ENCODE measurements around the gene IGSF9. TPM values are rescaled to one million over a fixed set of nuclear protein-coding genes. Genes with fewer than 3 reads are reported as not detected.

Gene IGSF9
- total RNA-seq, 5 donors from 2014 or later (not counting 1 experiment from before 2014, with no cell fraction given): 0.06 to 0.16 (median 0.12) TPM; not detected in 2

DNA sequence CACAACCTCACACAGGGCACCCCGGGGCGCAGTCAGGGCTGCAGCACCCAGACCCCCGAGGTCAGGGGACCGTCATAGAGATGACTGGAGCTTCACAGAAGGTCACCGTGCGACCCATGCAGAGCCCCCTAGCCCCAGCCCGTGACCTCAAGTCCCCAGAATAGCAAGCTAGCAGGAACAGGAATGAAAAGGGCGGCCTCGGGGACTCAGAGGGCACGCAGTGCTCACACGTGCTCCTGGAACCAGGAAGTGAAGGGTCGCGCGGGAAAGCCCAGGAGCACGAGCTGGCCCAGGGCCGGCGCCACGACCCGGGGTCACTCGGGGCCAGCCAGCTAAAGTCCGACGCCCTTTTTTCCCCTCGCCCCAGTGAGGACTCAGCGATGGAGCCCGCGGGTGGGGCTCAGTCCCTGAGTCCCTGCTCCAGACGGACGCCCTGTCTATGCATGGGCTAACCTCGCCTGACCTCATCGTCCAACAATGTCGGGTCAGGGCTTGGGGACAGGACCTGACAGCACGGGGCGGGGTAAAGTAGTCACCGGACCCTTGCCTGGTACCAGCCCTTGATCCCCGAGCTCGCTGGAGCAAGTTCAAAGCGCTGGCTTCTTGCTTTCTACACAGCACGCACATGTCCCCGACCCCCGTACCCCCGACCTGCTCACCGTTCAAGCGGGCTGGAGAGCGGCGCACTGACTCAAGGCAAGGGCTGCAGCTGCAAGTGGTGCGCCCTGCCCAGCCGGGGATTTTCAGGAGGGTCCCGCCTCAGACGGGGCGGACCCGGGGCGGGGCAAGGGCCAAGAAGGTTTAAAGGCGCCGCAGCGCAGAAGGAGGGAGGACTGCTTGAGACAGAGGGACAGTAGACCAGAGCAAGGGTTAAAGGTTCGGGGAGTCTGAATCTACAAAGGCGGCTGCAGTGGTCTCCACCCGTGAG lies 20.4 kb downstream of the IGSF9 start, which contains the start of gene TAGLN2:
Gene TAGLN2, minus strand, starts transcription at position 717 of the 928 bp plus-strand sequence. CDS start 4,998 bp downstream, outside the sequence.
- no peaks in the 10 kb centered on the region for H3K27me3 ChIP-seq (replicated peaks in 1 of 2; ENCODE audit: control insufficient read depth in 2 of 2, extremely low read depth in 1 of 2, insufficient read depth in 2 of 2, low read length in 1 of 2)
- peak; percentile 74 to 93 (median 86) for DNase-seq
- Mint-ChIP-seq H3K4me3 (peak within 1 kb of the TSS; percentile 89 to 96 (median 91)), H3K27me3 (no peaks in the 10 kb centered on the region), H3K36me3 (peaks cover 22% of the 10 kb centered on the region), H3K9me3 (no peaks in the 10 kb centered on the region), H3K4me1 (peaks cover 47 to 61% (median 52%) of the 10 kb centered on the region in 3 donors), H3K27ac (peak within 1 kb of the TSS; percentile 97 to 100)
- under 1% methylated on average over 58 of the region's 58 CpGs for WGBS (ENCODE audit: insufficient coverage)
- no peaks in the 10 kb centered on the region for H3K9me3 ChIP-seq
- peak within 1 kb of the TSS; percentile 71 to 91 for H3K4me3 ChIP-seq (ENCODE audit: control insufficient read depth in 1 of 2, extremely low read depth in 1 of 2, low read length in 1 of 2)
- H3K27ac ChIP-seq (ENCODE audit: low read length): peak within 1 kb of the TSS; percentile 99
- POLR2A ChIA-PET: interaction anchor here (0.7 to 3.2 kb wide), 14 partner anchors 8 to 848 kb away, joined by 3 to 18 read pairs (median 6); partner anchors contain the start of genes AIM2 (in 1 of the 2), DCAF8 (in 1 of the 2) and DUSP23 (in 1 of the 2)
- CTCF ChIA-PET: interaction anchor here (0.5 to 1.4 kb wide), 6 partner anchors 32 to 399 kb away, joined by 3 to 6 read pairs (median 4); partner anchors contain the start of gene DUSP23 (in 1 of the 2)
- H3K36me3 ChIP-seq (ENCODE audit: control insufficient read depth in 2 of 2, extremely low read depth in 1 of 2, insufficient read depth in 1 of 2, low read length in 1 of 2): peaks cover 0 to 17% of the 10 kb centered on the region in 2 donors
- peak; percentile 56 to 77 (median 76) for ATAC-seq (replicated peaks in 1 of 4)
- peaks cover 21 to 53% of the 10 kb centered on the region in 2 experiments for H3K4me1 ChIP-seq (ENCODE audit: control insufficient read depth in 1 of 2, extremely low read depth in 1 of 2, insufficient read depth in 2 of 2, low read length in 2 of 2)

DNA sequence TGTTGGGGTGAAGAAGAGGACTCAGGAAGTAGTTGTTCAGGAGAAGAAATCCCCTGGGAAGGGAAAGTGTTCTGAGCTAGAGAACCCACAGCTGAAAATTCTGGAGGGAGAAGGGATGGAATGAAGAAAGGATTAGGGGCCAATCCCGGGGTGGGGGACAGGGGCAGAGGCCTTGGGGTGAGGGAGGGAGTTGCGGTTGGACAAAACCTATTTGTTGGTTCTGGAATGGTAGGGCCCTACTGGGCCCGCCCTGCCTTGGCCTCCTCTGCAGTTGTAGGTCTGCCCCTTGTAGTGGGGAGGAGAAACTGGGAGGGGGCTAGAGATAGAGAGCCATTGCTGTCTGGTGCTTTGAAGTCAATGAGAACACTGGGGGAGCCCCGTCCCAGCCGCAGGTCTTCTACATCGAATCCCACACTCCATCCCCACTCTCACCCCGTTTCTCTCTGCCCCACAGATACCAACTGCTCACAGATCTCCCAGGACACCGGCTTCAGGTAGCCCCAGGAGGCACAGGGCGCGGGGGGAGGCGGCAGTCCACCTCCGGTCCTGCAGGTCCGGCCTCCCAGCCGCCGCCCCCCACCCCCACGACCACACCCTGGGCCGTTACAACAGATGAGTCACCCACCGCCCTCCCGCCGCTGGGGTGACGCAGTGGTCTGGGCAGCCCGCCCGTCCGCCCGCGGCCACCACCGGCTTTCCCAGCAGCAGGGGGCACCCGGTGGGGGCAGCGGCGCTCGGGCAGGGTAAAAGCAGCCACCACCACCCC lies 21.2 kb downstream of the IGSF9 start:
- 2% methylated on average over 20 of the region's 31 CpGs for WGBS (ENCODE audit: insufficient coverage)
- CTCF ChIA-PET: interaction anchor here (0.7 to 1.4 kb wide), 8 partner anchors 9 to 143 kb away, joined by 3 to 6 read pairs (median 4); partner anchors contain the start of gene DUSP23 (in 1 of the 2)
- H3K4me1 Mint-ChIP-seq: peaks cover 56 to 69% (median 61%) of the 10 kb centered on the region in 3 donors

DNA sequence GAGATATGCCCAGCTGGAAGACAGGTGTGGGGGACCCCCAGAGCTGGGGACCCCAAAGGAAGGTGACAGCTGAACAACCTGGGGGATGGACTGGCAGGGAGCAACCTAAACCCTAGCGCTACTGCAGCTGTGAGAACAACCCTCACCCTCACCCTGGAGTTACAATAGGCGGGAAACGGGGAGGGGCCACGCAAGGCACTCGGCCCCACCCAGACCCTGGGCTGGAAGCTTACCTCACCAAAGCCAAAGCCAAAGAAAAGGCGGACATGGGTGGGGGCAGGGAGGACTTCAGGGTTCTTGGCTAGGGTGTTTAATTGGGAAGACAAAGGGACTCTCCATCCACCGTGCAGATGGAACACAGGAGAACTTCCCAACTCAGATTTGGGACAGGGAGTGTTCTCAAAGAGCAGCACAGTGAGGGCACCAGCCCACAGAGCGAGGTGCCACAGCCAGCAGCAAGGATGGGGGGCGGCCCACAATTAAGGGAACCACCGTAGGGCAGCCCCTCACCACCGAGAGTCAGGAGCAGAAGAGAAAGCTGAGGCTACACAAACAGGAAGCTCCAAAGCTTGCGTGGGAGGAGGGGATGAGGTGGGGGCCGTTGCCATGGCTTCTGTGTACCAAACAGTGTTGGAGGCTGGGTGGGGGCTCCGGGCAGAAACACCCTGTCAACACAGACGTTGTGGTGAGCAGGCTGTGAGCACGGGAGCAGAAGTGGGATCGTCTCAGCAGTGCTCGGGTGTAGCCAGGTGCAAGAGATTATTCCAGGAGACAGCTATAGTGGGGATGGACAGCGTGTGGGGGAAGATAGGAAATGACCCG lies 22.0 kb downstream of the IGSF9 start:
- ChIA-PET POLR2A (interaction anchor here (0.5 to 3.2 kb wide), 21 partner anchors 8 to 343 kb away, joined by 3 to 18 read pairs (median 5); partner anchors contain the start of genes DCAF8 (in 1 of the 2) and DUSP23 (in 1 of the 2)), CTCF (interaction anchor here (0.7 to 1.4 kb wide), 7 partner anchors 9 to 143 kb away, joined by 3 to 6 read pairs (median 5); partner anchors contain the start of gene DUSP23 (in 1 of the 2))
- H3K27me3 ChIP-seq (replicated peaks in 1 of 2; ENCODE audit: control insufficient read depth in 2 of 2, extremely low read depth in 1 of 2, insufficient read depth in 2 of 2, low read length in 1 of 2): no peaks in the 10 kb centered on the region
- DNase-seq (peak; percentile 56 to 97 (median 94)), ATAC-seq (replicated peaks in 1 of 4) (peak; percentile 53 to 72 (median 56))
- peak overlapping the region; percentile 96 to 100 for H3K27ac Mint-ChIP-seq
- H3K9me3 ChIP-seq: no peaks in the 10 kb centered on the region
- peak overlapping the region; percentile 71 to 91 for H3K4me3 ChIP-seq (ENCODE audit: control insufficient read depth in 1 of 2, extremely low read depth in 1 of 2, low read length in 1 of 2)
- H3K36me3 ChIP-seq (ENCODE audit: control insufficient read depth in 2 of 2, extremely low read depth in 1 of 2, insufficient read depth in 1 of 2, low read length in 1 of 2): peaks cover 0 to 33% of the 10 kb centered on the region in 2 donors
- no peaks in the 10 kb centered on the region for H3K27me3 Mint-ChIP-seq
- 0% methylated on average over 12 of the region's 20 CpGs for WGBS (ENCODE audit: insufficient coverage)
- peak overlapping the region; percentile 99 for H3K27ac ChIP-seq (ENCODE audit: low read length)
- H3K4me1 Mint-ChIP-seq: peaks cover 60 to 75% (median 67%) of the 10 kb centered on the region in 3 donors
- peaks cover 21 to 69% of the 10 kb centered on the region in 2 experiments for H3K4me1 ChIP-seq (ENCODE audit: control insufficient read depth in 1 of 2, extremely low read depth in 1 of 2, insufficient read depth in 2 of 2, low read length in 2 of 2)
- H3K36me3 Mint-ChIP-seq: peaks cover 32% of the 10 kb centered on the region
- peak overlapping the region; percentile 89 to 96 (median 91) for H3K4me3 Mint-ChIP-seq
- no peaks in the 10 kb centered on the region for H3K9me3 Mint-ChIP-seq

More for the DNA sequence above, 21.2 kb downstream of the IGSF9 start:
- Histone ChIP-seq H3K27ac (ENCODE audit: low read length) (peak overlapping the region; percentile 99), H3K27me3 (replicated peaks in 1 of 2; ENCODE audit: control insufficient read depth in 2 of 2, extremely low read depth in 1 of 2, insufficient read depth in 2 of 2, low read length in 1 of 2) (no peaks in the 10 kb centered on the region), H3K9me3 (no peaks in the 10 kb centered on the region), H3K4me1 (ENCODE audit: control insufficient read depth in 1 of 2, extremely low read depth in 1 of 2, insufficient read depth in 2 of 2, low read length in 2 of 2) (peaks cover 21 to 62% of the 10 kb centered on the region in 2 experiments), H3K36me3 (ENCODE audit: control insufficient read depth in 2 of 2, extremely low read depth in 1 of 2, insufficient read depth in 1 of 2, low read length in 1 of 2) (peaks cover 0 to 25% of the 10 kb centered on the region in 2 donors), H3K4me3 (ENCODE audit: control insufficient read depth in 1 of 2, extremely low read depth in 1 of 2, low read length in 1 of 2) (peak overlapping the region; percentile 71 to 91)
- Mint-ChIP-seq H3K9me3 (no peaks in the 10 kb centered on the region), H3K27ac (peak overlapping the region; percentile 97 to 100), H3K36me3 (peaks cover 27% of the 10 kb centered on the region), H3K4me3 (peak overlapping the region; percentile 89 to 96 (median 91)), H3K27me3 (no peaks in the 10 kb centered on the region)
- ATAC-seq (replicated peaks in 1 of 4) (peak; percentile 13 to 57 (median 30)), DNase-seq (peak; percentile 13 to 88 (median 70))
- POLR2A ChIA-PET: interaction anchor here (0.5 to 3.2 kb wide), 21 partner anchors 8 to 848 kb away, joined by 3 to 18 read pairs (median 4); partner anchors contain the start of genes AIM2 (in 1 of the 2), DCAF8 (in 1 of the 2) and DUSP23 (in 1 of the 2)

DNA sequence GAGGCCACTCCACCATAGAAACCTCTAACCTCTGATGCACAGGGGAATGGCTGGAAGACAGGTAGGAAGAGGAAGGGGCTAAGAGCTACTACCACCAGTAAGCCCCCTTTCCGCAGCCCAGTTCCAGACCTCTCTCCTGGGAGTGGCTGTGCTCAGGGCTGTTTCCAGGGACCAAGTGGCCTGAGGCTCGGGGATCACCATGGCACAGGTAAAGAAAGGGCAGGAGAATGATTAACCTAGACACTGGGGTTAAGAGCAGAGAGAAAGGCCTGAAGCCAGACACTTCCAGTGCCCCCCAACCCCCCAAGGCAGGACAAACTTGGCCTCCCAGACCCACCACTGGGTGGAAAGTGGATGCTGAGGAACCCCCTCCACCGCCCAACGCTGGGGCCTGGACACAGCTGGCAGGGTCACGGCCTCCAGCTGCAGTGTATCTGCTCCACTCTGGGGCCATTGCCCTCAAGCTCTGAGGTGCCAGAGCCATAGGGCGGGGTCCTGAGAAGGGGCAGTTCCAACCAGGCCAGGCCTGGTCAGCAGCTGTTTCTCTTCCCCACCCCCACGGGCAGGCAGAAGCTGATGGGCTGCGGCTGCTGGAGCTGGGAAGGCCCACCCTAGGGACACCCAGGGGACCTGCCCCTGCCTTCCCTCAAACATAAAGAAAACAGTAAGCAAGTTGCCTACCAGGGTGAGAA lies 22.8 kb downstream of the IGSF9 start:
- peak overlapping the region; percentile 89 to 96 (median 91) for H3K4me3 Mint-ChIP-seq
- no peaks in the 10 kb centered on the region for H3K27me3 Mint-ChIP-seq
- peaks cover 68 to 83% (median 74%) of the 10 kb centered on the region in 3 donors for H3K4me1 Mint-ChIP-seq
- 58% methylated on average over 4 of the region's 8 CpGs for WGBS (ENCODE audit: insufficient coverage)
- CTCF ChIA-PET: interaction anchor here in 1 of 2 donors (0.6 to 1.4 kb wide), 3 partner anchors 30 to 792 kb away, joined by 4 to 6 read pairs (median 4); no protein-coding TSS in a partner anchor
- Histone ChIP-seq H3K27me3 (replicated peaks in 1 of 2; ENCODE audit: control insufficient read depth in 2 of 2, extremely low read depth in 1 of 2, insufficient read depth in 2 of 2, low read length in 1 of 2) (no peaks in the 10 kb centered on the region), H3K27ac (ENCODE audit: low read length) (peak overlapping the region; percentile 99), H3K4me3 (ENCODE audit: control insufficient read depth in 1 of 2, extremely low read depth in 1 of 2, low read length in 1 of 2) (peak overlapping the region; percentile 71 to 91), H3K4me1 (ENCODE audit: control insufficient read depth in 1 of 2, extremely low read depth in 1 of 2, insufficient read depth in 2 of 2, low read length in 2 of 2) (peaks cover 21 to 76% of the 10 kb centered on the region in 2 experiments), H3K36me3 (ENCODE audit: control insufficient read depth in 2 of 2, extremely low read depth in 1 of 2, insufficient read depth in 1 of 2, low read length in 1 of 2) (peaks cover 3 to 41% of the 10 kb centered on the region in 2 donors), H3K9me3 (no peaks in the 10 kb centered on the region)
- H3K36me3 Mint-ChIP-seq: peaks cover 40% of the 10 kb centered on the region
- H3K27ac Mint-ChIP-seq: peak overlapping the region; percentile 96 to 100
- H3K9me3 Mint-ChIP-seq: no peaks in the 10 kb centered on the region
- no peak for ATAC-seq (replicated peaks in 1 of 4)
- POLR2A ChIA-PET: interaction anchor here (0.6 to 3.2 kb wide), 9 partner anchors 8 to 343 kb away, joined by 3 to 18 read pairs (median 5); partner anchors contain the start of gene DUSP23 (in 1 of the 2)
- peak in 1 of 35 experiments; percentile 16 for DNase-seq
